Pancreas (tissue), 10 donors: ENCODE data around the gene ADAT2. TPM values are rescaled to one million over a fixed set of nuclear protein-coding genes. Genes with fewer than 3 reads are reported as not detected.

ENCODE experiments used
- ATAC-seq, 4 donors: fragments of 200-7000 bp; cut with Tn5 transposase; one replicate each; pipeline versions ENCODE4 v1.8.0 to v1.9.1; 2020; ENCODE audit warnings: mild to moderate bottlenecking in 4 of 4, moderate library complexity in 4 of 4
- DNase-seq, 6 donors: peaks; one replicate each; pipeline ENCODE4 v3.0.0-alpha.2; 2020
- FAIRE-seq: peaks from 2 replicates; lab custom pipeline; 2012; peaks lifted over from hg19 to GRCh38; lab: Jason Lieb, UNC
- H3K27ac ChIP-seq, 4 donors: fragments of 200-600 bp; sonication (generic); 1 replicate in 3 of 4; 2 replicates in 1 of 4; pipeline versions ENCODE4 v1.5.0 to v1.8.0; 2020
- H3K27me3 ChIP-seq, 4 donors: fragments of 200-600 bp; one replicate each; pipeline ENCODE4 v1.8.0; 2021
- H3K36me3 ChIP-seq, 3 donors: fragments of 200-600 bp; sonication (generic) in 1 of 3; one replicate each; pipeline versions ENCODE4 v1.5.0 to v1.8.0; 2020 to 2021
- H3K4me1 ChIP-seq, 3 donors: fragments of 200-600 bp; one replicate each; pipeline ENCODE4 v1.8.0; 2021
- H3K4me3 ChIP-seq, 4 donors: fragments of 200-600 bp; sonication (generic) in 2 of 4; one replicate each; pipeline versions ENCODE4 v1.5.0 to v1.8.0; 2020 to 2021
- H3K9me3 ChIP-seq, 4 donors: fragments of 200-600 bp; one replicate each; pipeline ENCODE4 v1.8.0; 2021
- CTCF ChIP-seq, 4 donors: fragments of 200-600 bp; sonication (generic) in 3 of 4; IDR thresholded peaks; one replicate each; pipeline versions ENCODE4 v1.5.0 to v1.8.0; 2021; ENCODE audit warnings: antibody characterized with exemption in 4 of 4
- WGBS, 2 donors: extraction: QIAGEN DNeasy Blood & Tissue Kit; methylation state at CpG; one replicate each; pipeline ENCODE4 v1.1.7; 2013; 5-methylcytosine and 5-hydroxymethylcytosine counted together
- intact Hi-C, 3 donors: fragments of 100-400 bp; cut with DNase I; formaldehyde crosslinking; loops; one replicate each; pipeline versions ENCODE4 v1.11.1 to v1.14.2; 2022
- polyA plus RNA-seq, 2 donors: library from polyadenylated mRNA; stranded (reverse); fragments of 200-250 nt; gene quantifications; one replicate each; pipeline ENCODE4 v1.2.3, GENCODE V29; 2013
- total RNA-seq, 6 donors: library from RNA; stranded (reverse); fragmentation: NEBNext Ultra II Directional in 4 of 6; extraction: Animal tissue kit (Norgen Biotek cat#: 25700) in 4 of 6; gene quantifications; one replicate each; pipeline versions ENCODE4 v1.2.1 to v1.2.4, GENCODE V29; 2021 to 2023
- donor health status: healthy with polysubstance abuse.
- donor health status: DM: no; HTN: no; CAD: no; lungs with moderate emphysema.
- donor health status: DM: no; HTN: no; CAD: no.
- donor health status: control.
- donor health status: control.
- donor health status: Bipolar disorder and iron deficiency.
- donor health status: DM: yes; HTN: yes; CAD: no.
- donor health status: DM: no; HTN: no; CAD: no.
- donor health status: DM: no; HTN: no; CAD: no.
- donor health status: DM: yes; HTN: yes; CAD: no.

The ADAT2 gene
- total and polyA plus RNA-seq, 8 donors, result 1.9 to 12.1 (median 3.7) TPM

GRCh38 chr6:143376375-143376774 is 74.1 kb downstream of the ADAT2 start:
- 85 to 89% methylated on average over 3 of the region's 3 CpGs for WGBS, 2 donors
- H3K27me3 ChIP-seq, result no peaks in the 10 kb centered on the region
- TF ChIP-seq CTCF (IDR thresholded peaks at IDR 0.05), result no peak
- DNase-seq, result no peak
- intact Hi-C loops, result no loop called here
- FAIRE-seq, result no peak
- no peaks in the 10 kb centered on the region for H3K36me3 ChIP-seq
- H3K27ac ChIP-seq, result no peak overlapping the region
- no peaks in the 10 kb centered on the region for H3K9me3 ChIP-seq
- H3K4me3 ChIP-seq, result no peak overlapping the region
- no peak for ATAC-seq
- no peaks in the 10 kb centered on the region for H3K4me1 ChIP-seq

GRCh38 chr6:143375022-143375585 is 75.4 kb downstream of the ADAT2 start:
- H3K4me1 ChIP-seq, result no peaks in the 10 kb centered on the region
- FAIRE-seq (no peak), ATAC-seq (no peak), DNase-seq (no peak)
- TF ChIP-seq CTCF (IDR thresholded peaks at IDR 0.05), result no peak
- no peak overlapping the region for H3K27ac ChIP-seq
- H3K27me3 ChIP-seq, result no peaks in the 10 kb centered on the region
- no peaks in the 10 kb centered on the region for H3K9me3 ChIP-seq
- intact Hi-C loops, result no loop called here
- 63 to 78% methylated on average over 5 of the region's 5 CpGs for WGBS, 2 donors
- H3K4me3 ChIP-seq, result no peak overlapping the region
- no peaks in the 10 kb centered on the region for H3K36me3 ChIP-seq

GRCh38 chr6:143374014-143374413 is 76.5 kb downstream of the ADAT2 start:
- H3K4me1 ChIP-seq, result no peaks in the 10 kb centered on the region
- 27 to 31% methylated on average over 2 of the region's 2 CpGs for WGBS, 2 donors
- H3K36me3 ChIP-seq, result no peaks in the 10 kb centered on the region
- no peak overlapping the region for H3K4me3 ChIP-seq
- no peak for DNase-seq
- intact Hi-C loops, result no loop called here
- H3K27me3 ChIP-seq, result no peaks in the 10 kb centered on the region
- TF ChIP-seq CTCF (IDR thresholded peaks at IDR 0.05), result no peak
- H3K27ac ChIP-seq, result no peak overlapping the region
- no peak for ATAC-seq
- no peak for FAIRE-seq
- no peaks in the 10 kb centered on the region for H3K9me3 ChIP-seq

Other genes starting within 250 kb of the ADAT2 start
- 1 to 10 TPM; 5.6 to 9.6 (median 6.6) TPM for gene PEX3, start 110 bp upstream of the ADAT2 start, total RNA-seq
- 1 to 10 TPM; 2.8 to 9.2 TPM for gene PEX3, start 110 bp upstream of the ADAT2 start, polyA plus RNA-seq
- gene FUCA2, start 61.0 kb upstream of the ADAT2 start, total RNA-seq, result 10 to 100 TPM; 21.0 to 36.7 (median 29.3) TPM
- 10 to 100 TPM; 16.2 to 26.9 TPM for gene FUCA2, start 61.0 kb upstream of the ADAT2 start, polyA plus RNA-seq
- 10 to 100 TPM in 2 of 6 donors, 1 to 10 TPM in 4; 5.9 to 19.0 (median 8.9) TPM for gene PHACTR2, start 227.3 kb upstream of the ADAT2 start, total RNA-seq
- gene PHACTR2, start 227.3 kb upstream of the ADAT2 start, polyA plus RNA-seq, result 1 to 10 TPM; 2.7 to 3.1 TPM